Osteoblast (primary cell): Measurements from ENCODE around the gene SMAD4. TPM values are rescaled to one million over a fixed set of nuclear protein-coding genes. Genes with fewer than 3 reads are reported as not detected.

Experiments used
- total RNA-seq: library from RNA; depleted of rRNA; stranded (reverse); fragments of >200 nt; gene quantifications from 2 replicates; pipeline ENCODE4 v1.2.3, GENCODE V29; 2012

The SMAD4 gene
- total RNA-seq, 1 donor = 121 TPM

Other genes starting within 250 kb of the SMAD4 start
- gene MRO, start 210.2 kb upstream of the SMAD4 start, total RNA-seq = 0.59 and 1.8 TPM in 2 replicates
- gene ME2, start 151.1 kb upstream of the SMAD4 start, total RNA-seq = 36.2 and 38.0 TPM in 2 replicates
- 6.5 and 7.4 TPM in 2 replicates for gene ELAC1, start 62.2 kb upstream of the SMAD4 start, total RNA-seq
- gene MEX3C, start 167.5 kb downstream of the SMAD4 start, total RNA-seq = 36.5 and 41.6 TPM in 2 replicates